Measurements from ENCODE around the gene HIVEP3.

- TF ChIP-seq CTCF (conservative IDR thresholded peaks at IDR 0.05; ENCODE audit: low read length) (no peak), EZH2phosphoT487 (IDR thresholded peaks at IDR 0.05; ENCODE audit: borderline replicate concordance) (no peak)
These were observed 234.8 kb downstream of the HIVEP3 start for GRCh38 chr1:41683681-41684500.

Data from Loucy (cell line).